ENCODE measurements around the gene GSX2. TPM values are rescaled to one million over a fixed set of nuclear protein-coding genes. Genes with fewer than 3 reads are reported as not detected.

Gene GSX2
- total and polyA plus RNA-seq, 2 of the 8 experiments (the other 6 are each of a cell fraction or from before 2014, with no cell fraction given): not detected

GRCh38 chr4:54109241-54110018 lies 9.5 kb downstream of the GSX2 start (continued):
- TF ChIP-seq EP300 (IDR thresholded peaks at IDR 0.05; ENCODE audit: borderline replicate concordance in 1 of 2, low read depth in 2 of 2, low read length in 2 of 2) (no peak), POU5F1 (IDR thresholded peaks at IDR 0.05; ENCODE audit: low read depth, low read length) (peak; percentile 97), USF2 (IDR thresholded peaks at IDR 0.05; ENCODE audit: low read length) (no peak), BCL11A (IDR thresholded peaks at IDR 0.05; ENCODE audit: low read depth in 2 of 2, low read length in 2 of 2) (no peak), CHD1 (IDR thresholded peaks at IDR 0.05; ENCODE audit: low read depth, low read length) (no peak), CTBP2 (IDR thresholded peaks at IDR 0.05; ENCODE audit: borderline replicate concordance, insufficient read depth, insufficient read length, low read length) (peak; percentile 30), JUN (IDR thresholded peaks at IDR 0.05; ENCODE audit: low read depth, low read length) (no peak), FOSL1 (IDR thresholded peaks at IDR 0.05; ENCODE audit: insufficient read depth, low read depth, low read length) (no peak), KDM1A (IDR thresholded peaks at IDR 0.05; ENCODE audit: borderline replicate concordance, low read length) (0 out of 2 replicates have a peak, but pooled peaks have one; percentile 1), KDM4A (IDR thresholded peaks at IDR 0.05; ENCODE audit: low read depth, low read length, severe bottlenecking) (peak; percentile 92), RXRA (IDR thresholded peaks at IDR 0.05; ENCODE audit: insufficient read depth, low read depth, low read length) (no peak), E2F6 (IDR thresholded peaks at IDR 0.05) (peak; percentile 88), NANOG (IDR thresholded peaks at IDR 0.05; ENCODE audit: insufficient read depth, low read depth, low read length, poor library complexity, severe bottlenecking) (peak; percentile 87), BACH1 (IDR thresholded peaks at IDR 0.05; ENCODE audit: low read length) (no peak; the same call in 1 of the 2 replicates), SP2 (IDR thresholded peaks at IDR 0.05; ENCODE audit: low read length) (no peak), SUZ12 (IDR thresholded peaks at IDR 0.05; ENCODE audit: low read length) (peak; percentile 58; the same call in 1 of the 2 replicates)

Measured in H1 (cell line).